ENCODE data around the gene MECP2. TPM values are rescaled to one million over a fixed set of nuclear protein-coding genes. Genes with fewer than 3 reads are reported as not detected.
A peak's percentile ranks its signal among the peaks of the same experiment; 100 is the strongest.

MECP2 gene
- total RNA-seq, 1 experiment from 2014 or later = 30.6 TPM

DNA sequence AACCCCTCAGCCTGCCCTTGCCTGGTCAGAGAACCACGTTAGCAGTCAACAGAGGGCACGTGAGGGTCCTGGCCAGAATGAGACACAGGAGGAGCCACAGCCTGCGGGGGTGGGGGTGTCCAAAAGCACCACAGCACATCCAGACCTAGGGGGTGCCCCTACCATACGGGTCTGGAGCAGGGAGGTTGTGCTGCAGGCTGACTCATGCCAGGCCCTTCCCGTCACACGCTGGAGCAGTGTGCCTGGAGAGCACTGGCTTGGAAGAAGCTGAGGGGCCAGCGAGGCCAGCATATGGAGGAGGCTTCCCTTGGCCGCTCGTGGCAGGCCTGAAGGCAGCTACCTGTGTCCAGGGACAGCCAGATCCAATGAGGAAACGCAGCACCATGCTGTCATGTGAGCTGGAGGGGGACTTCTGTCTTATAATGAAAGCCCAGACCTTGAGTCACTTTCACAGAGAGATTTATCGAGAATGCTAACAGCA is 76.3 kb downstream of the MECP2 start:
- Mint-ChIP-seq H3K27me3 (ENCODE audit: insufficient read depth, unreplicated experiment) (no peaks in the 10 kb centered on the region), H3K4me1 (ENCODE audit: low read depth, unreplicated experiment) (no peaks in the 10 kb centered on the region), H3K4me3 (ENCODE audit: unreplicated experiment) (no peak overlapping the region), H3K9me3 (ENCODE audit: unreplicated experiment) (no peaks in the 10 kb centered on the region), H3K27ac (ENCODE audit: unreplicated experiment) (no peak overlapping the region), H3K36me3 (ENCODE audit: insufficient read depth, unreplicated experiment) (peaks cover 23% of the 10 kb centered on the region)
- ChIA-PET CTCF (no interaction called here), POLR2A (interaction anchor here (0.8 kb wide), 1 partner anchor 50 kb away, joined by 3 read pairs; no protein-coding TSS in a partner anchor)
- H3K27me3 ChIP-seq (replicated peaks; ENCODE audit: control insufficient read depth, insufficient read depth, low read length) = no peaks in the 10 kb centered on the region
- H3K9me3 ChIP-seq = no peaks in the 10 kb centered on the region
- intact Hi-C loops (cut with micrococcal nuclease; ENCODE audit: unreplicated experiment) = no loop called here
- H3K4me3 ChIP-seq (ENCODE audit: low read depth, low read length) = no peak overlapping the region
- H3K4me1 ChIP-seq = no peaks in the 10 kb centered on the region
- H3K36me3 ChIP-seq (ENCODE audit: control insufficient read depth, insufficient read depth, low read length) = no peaks in the 10 kb centered on the region
- no TSS peak for BruUV-seq (replicated peaks)
- no peak for DNase-seq
- TF ChIP-seq, protein P1, sequence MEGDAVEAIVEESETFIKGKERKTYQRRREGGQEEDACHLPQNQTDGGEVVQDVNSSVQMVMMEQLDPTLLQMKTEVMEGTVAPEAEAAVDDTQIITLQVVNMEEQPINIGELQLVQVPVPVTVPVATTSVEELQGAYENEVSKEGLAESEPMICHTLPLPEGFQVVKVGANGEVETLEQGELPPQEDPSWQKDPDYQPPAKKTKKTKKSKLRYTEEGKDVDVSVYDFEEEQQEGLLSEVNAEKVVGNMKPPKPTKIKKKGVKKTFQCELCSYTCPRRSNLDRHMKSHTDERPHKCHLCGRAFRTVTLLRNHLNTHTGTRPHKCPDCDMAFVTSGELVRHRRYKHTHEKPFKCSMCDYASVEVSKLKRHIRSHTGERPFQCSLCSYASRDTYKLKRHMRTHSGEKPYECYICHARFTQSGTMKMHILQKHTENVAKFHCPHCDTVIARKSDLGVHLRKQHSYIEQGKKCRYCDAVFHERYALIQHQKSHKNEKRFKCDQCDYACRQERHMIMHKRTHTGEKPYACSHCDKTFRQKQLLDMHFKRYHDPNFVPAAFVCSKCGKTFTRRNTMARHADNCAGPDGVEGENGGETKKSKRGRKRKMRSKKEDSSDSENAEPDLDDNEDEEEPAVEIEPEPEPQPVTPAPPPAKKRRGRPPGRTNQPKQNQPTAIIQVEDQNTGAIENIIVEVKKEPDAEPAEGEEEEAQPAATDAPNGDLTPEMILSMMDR (IDR thresholded peaks at IDR 0.05; ENCODE audit: insufficient read depth in 1 of 2, low read depth in 1 of 2, low read length in 1 of 2, severe bottlenecking in 1 of 2, unreplicated experiment in 1 of 2) = no peak

DNA sequence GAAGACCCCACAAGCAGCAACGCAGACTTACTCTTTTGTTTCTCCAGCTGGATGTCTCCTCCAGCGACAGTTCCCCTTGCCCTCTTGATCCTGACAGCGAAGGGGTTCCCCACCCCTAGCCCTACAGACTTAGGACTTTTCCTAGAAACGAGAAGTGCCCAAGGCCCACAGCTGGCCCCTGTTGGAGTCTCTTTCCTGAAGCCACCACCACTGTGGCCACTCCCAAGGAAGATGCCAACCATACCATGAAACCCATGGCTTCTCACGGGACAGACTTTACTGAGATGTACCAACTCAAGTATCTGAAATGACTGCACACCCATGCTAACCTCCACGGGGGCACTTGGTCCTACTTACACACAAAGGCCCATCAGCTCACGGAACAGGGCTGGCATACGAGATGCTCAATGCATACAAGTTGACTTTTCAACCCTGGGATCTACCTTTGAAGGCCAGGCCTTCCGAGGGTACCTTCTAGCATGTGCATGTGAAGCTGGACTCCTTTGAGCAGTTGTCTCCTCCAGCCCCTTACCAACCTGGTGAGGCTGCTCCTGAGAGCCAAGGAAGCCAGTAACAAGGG is 76.9 kb downstream of the MECP2 start:
- Histone ChIP-seq H3K36me3 (ENCODE audit: control insufficient read depth, insufficient read depth, low read length) (no peaks in the 10 kb centered on the region), H3K4me1 (no peaks in the 10 kb centered on the region), H3K9me3 (no peaks in the 10 kb centered on the region), H3K4me3 (ENCODE audit: low read depth, low read length) (peak overlapping the region; percentile 55), H3K27me3 (replicated peaks; ENCODE audit: control insufficient read depth, insufficient read depth, low read length) (no peaks in the 10 kb centered on the region)
- BruUV-seq (replicated peaks) = TSS peak; percentile 54
- CTCF ChIA-PET = no interaction called here
- Mint-ChIP-seq H3K36me3 (ENCODE audit: insufficient read depth, unreplicated experiment) (peaks cover 28% of the 10 kb centered on the region), H3K4me3 (ENCODE audit: unreplicated experiment) (peak overlapping the region; percentile 87), H3K27me3 (ENCODE audit: insufficient read depth, unreplicated experiment) (no peaks in the 10 kb centered on the region), H3K27ac (ENCODE audit: unreplicated experiment) (peak overlapping the region; percentile 90), H3K4me1 (ENCODE audit: low read depth, unreplicated experiment) (no peaks in the 10 kb centered on the region), H3K9me3 (ENCODE audit: unreplicated experiment) (no peaks in the 10 kb centered on the region)
- TF ChIP-seq, protein P1 (IDR thresholded peaks at IDR 0.05; ENCODE audit: insufficient read depth in 1 of 2, low read depth in 1 of 2, low read length in 1 of 2, severe bottlenecking in 1 of 2, unreplicated experiment in 1 of 2) = no peak
- intact Hi-C loops (cut with micrococcal nuclease; ENCODE audit: unreplicated experiment) = no loop called here
- POLR2A ChIA-PET = interaction anchor here (0.5 to 0.7 kb wide), 2 partner anchors 49 to 51 kb away, joined by 3 read pairs; no protein-coding TSS in a partner anchor
- no peak for DNase-seq

DNA sequence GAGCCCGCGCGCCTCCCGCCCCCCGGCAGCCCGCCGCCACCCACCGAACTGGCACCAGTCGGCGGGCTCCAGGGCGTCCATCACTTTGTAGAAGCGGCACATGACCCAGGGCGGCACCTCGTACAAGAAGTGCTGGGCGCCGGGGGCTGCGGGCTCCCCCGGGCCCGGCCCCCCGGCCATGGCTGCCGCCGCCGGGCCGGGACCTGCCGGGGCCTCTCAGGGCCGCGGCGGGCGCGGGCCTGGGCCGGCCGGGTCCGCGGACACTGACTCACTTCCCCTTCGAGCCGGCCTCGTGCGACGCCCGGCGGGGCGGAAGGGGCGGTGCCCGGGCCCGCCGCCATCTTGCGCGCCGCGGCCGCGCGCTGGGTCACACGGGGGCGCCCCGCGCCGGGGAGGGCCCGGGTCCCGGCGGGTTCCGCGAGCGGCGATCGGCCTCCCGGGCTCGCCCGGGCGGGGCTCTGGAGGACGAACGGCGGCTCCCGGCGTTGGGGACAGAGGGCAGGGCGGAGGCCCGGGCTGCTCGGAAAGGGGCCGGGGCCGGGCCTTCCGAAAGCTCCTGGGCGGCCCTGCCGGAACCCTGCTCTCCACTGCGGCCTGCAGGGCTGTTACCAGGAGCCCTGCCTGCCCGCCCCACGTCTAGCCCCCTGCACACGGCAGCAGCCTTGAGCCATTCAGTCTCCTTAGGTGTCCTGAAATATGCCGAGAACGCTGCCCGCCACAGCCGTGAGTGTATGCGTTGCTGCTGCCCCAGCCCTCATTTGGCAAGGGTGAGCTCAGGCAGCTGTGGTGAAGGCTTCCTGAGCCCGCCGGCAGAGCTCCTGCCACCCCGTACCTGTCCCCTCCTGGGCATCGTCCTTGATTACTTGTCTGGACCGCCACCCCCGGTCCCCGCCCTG is 77.6 kb downstream of the MECP2 start, which contains the start of gene IRAK1:
Gene IRAK1, minus strand, starts transcription at position 270 of the 896 bp plus-strand sequence. Its CDS starts 90 bp downstream, at position 180.
- Histone ChIP-seq H3K27me3 (replicated peaks; ENCODE audit: control insufficient read depth, insufficient read depth, low read length) (no peaks in the 10 kb centered on the region), H3K36me3 (ENCODE audit: control insufficient read depth, insufficient read depth, low read length) (no peaks in the 10 kb centered on the region), H3K4me3 (ENCODE audit: low read depth, low read length) (peak within 1 kb of the TSS; percentile 63), H3K9me3 (no peaks in the 10 kb centered on the region), H3K4me1 (no peaks in the 10 kb centered on the region)
- H3K4me1 Mint-ChIP-seq (ENCODE audit: low read depth, unreplicated experiment) = no peaks in the 10 kb centered on the region
- no peaks in the 10 kb centered on the region for H3K9me3 Mint-ChIP-seq (ENCODE audit: unreplicated experiment)
- intact Hi-C loops (cut with micrococcal nuclease; ENCODE audit: unreplicated experiment) = no loop called here
- no peaks in the 10 kb centered on the region for H3K27me3 Mint-ChIP-seq (ENCODE audit: insufficient read depth, unreplicated experiment)
- TF ChIP-seq, protein P1 (IDR thresholded peaks at IDR 0.05; ENCODE audit: insufficient read depth in 1 of 2, low read depth in 1 of 2, low read length in 1 of 2, severe bottlenecking in 1 of 2, unreplicated experiment in 1 of 2) = no peak
- peak in 1 of 2 experiments; percentile 75 for DNase-seq
- CTCF ChIA-PET = no interaction called here
- peak within 1 kb of the TSS; percentile 87 for H3K4me3 Mint-ChIP-seq (ENCODE audit: unreplicated experiment)
- peak within 1 kb of the TSS; percentile 90 for H3K27ac Mint-ChIP-seq (ENCODE audit: unreplicated experiment)
- H3K36me3 Mint-ChIP-seq (ENCODE audit: insufficient read depth, unreplicated experiment) = peaks cover 24% of the 10 kb centered on the region
- BruUV-seq (replicated peaks) = no TSS peak
- POLR2A ChIA-PET = interaction anchor here (0.5 to 0.7 kb wide), 2 partner anchors 49 to 52 kb away, joined by 3 read pairs; no protein-coding TSS in a partner anchor

Data from Caco-2 (cell line).